Loucy (cell line): ENCODE data around the gene MAGEF1.
"Not testable (repeated sequence)": the region's sequence is repeated elsewhere in the genome, so short reads cannot be mapped to it uniquely, and the experiment has no call there.

Experiments
- H2AFZ ChIP-seq: fragments of 200-600 bp; sonication (generic); 2 replicates; pipeline ENCODE4 v1.6.0; 2016; ENCODE audit warnings: antibody characterized with exemption, mild to moderate bottlenecking, low read length, moderate library complexity
- H3F3A ChIP-seq: fragments of 200-600 bp; 2 replicates; pipeline ENCODE4 v1.6.0; 2016; ENCODE audit warnings: antibody characterized with exemption, low read depth, mild to moderate bottlenecking
- H3K27me3 ChIP-seq: fragments of 200-600 bp; sonication (generic); 2 replicates; pipeline ENCODE4 v1.6.1; 2014; ENCODE audit warnings: low read length, mild to moderate bottlenecking; ENCODE audit not compliant: insufficient read depth, poor library complexity, severe bottlenecking
- H3K36me3 ChIP-seq: fragments of 200-600 bp; sonication (generic); 2 replicates; pipeline ENCODE4 v1.6.1; 2016; ENCODE audit warnings: low read length; ENCODE audit not compliant: insufficient read depth
- H3K4me1 ChIP-seq: fragments of 200-600 bp; sonication (generic); 2 replicates; pipeline ENCODE4 v1.5.1; 2014; ENCODE audit warnings: low read length, mild to moderate bottlenecking; ENCODE audit not compliant: insufficient read depth, poor library complexity, severe bottlenecking
- H3K4me2 ChIP-seq: fragments of 200-600 bp; sonication (generic); 2 replicates; pipeline ENCODE4 v1.6.0; 2014; ENCODE audit warnings: antibody characterized with exemption, low read length, low read depth, mild to moderate bottlenecking; ENCODE audit not compliant: poor library complexity, severe bottlenecking
- H3K4me3 ChIP-seq: fragments of 200-600 bp; sonication (generic); 2 replicates; pipeline ENCODE4 v1.5.1; 2014; ENCODE audit warnings: low read length, mild to moderate bottlenecking, mixed read lengths; ENCODE audit not compliant: poor library complexity, severe bottlenecking
- H3K79me2 ChIP-seq: fragments of 200-600 bp; sonication (generic); 2 replicates; pipeline ENCODE4 v1.6.1; 2014; ENCODE audit warnings: low read length; ENCODE audit not compliant: insufficient read depth
- H3K9ac ChIP-seq: fragments of 200-600 bp; sonication (generic); 2 replicates; pipeline ENCODE4 v1.6.0; 2014; ENCODE audit warnings: mild to moderate bottlenecking, low read depth, low read length, moderate library complexity; ENCODE audit not compliant: poor library complexity, severe bottlenecking
- H3K9me2 ChIP-seq: fragments of 200-600 bp; sonication (generic); replicated peaks from 2 replicates; pipeline ENCODE4 v1.6.1; 2016; ENCODE audit warnings: low read depth, low read length, mixed read lengths
- H3K9me3 ChIP-seq: fragments of 200-600 bp; sonication (generic); 2 replicates; pipeline ENCODE4 v1.6.1; 2014; ENCODE audit warnings: mild to moderate bottlenecking, antibody characterized with exemption, low read length, low read depth; ENCODE audit not compliant: insufficient read depth
- H4K20me1 ChIP-seq: fragments of 200-600 bp; sonication (generic); 2 replicates; pipeline ENCODE4 v1.6.0; 2014; ENCODE audit warnings: antibody characterized with exemption, low read length, mild to moderate bottlenecking; ENCODE audit not compliant: insufficient read depth, poor library complexity, severe bottlenecking
- CTCF ChIP-seq: fragments of 200-600 bp; sonication (generic); conservative IDR thresholded peaks from 2 replicates; pipeline ENCODE4 v1.5.1; 2014; ENCODE audit warnings: mild to moderate bottlenecking, antibody characterized with exemption, low read length
- EZH2phosphoT487 ChIP-seq: fragments of 200-600 bp; IDR thresholded peaks from 2 replicates; pipeline ENCODE4 v1.6.1; 2018; ENCODE audit warnings: antibody characterized with exemption, mild to moderate bottlenecking, moderate library complexity, borderline replicate concordance

Gene MAGEF1

GRCh38 chr3:184733181-184733580, 21.3 kb upstream of the MAGEF1 start:
- Histone ChIP-seq H3K9me2 (no peaks in the 10 kb centered on the region), H3K9ac (no peak overlapping the region), H3K27me3 (no peaks in the 10 kb centered on the region), H3K79me2 (no peaks in the 10 kb centered on the region), H3K4me1 (no peaks in the 10 kb centered on the region), H3F3A (no peaks in the 10 kb centered on the region), H4K20me1 (no peaks in the 10 kb centered on the region), H3K4me2 (no peak overlapping the region), H3K9me3 (no peaks in the 10 kb centered on the region), H3K4me3 (no peak overlapping the region), H2AFZ (no peak overlapping the region), H3K36me3 (no peaks in the 10 kb centered on the region)
- TF ChIP-seq CTCF, result no peak
- no peak for TF ChIP-seq EZH2phosphoT487

- TF ChIP-seq EZH2phosphoT487 (no peak), CTCF (no peak)
- H3K4me2 ChIP-seq, result no peak overlapping the region
Measured at GRCh38 chr3:184731786-184732537, 20.1 kb upstream of the MAGEF1 start.

GRCh38 chr3:184730924-184731323, 19.1 kb upstream of the MAGEF1 start:
- TF ChIP-seq EZH2phosphoT487 (no peak), CTCF (no peak)
- Histone ChIP-seq H2AFZ (no peak overlapping the region), H3K79me2 (no peaks in the 10 kb centered on the region), H3K4me3 (no peak overlapping the region), H3K36me3 (no peaks in the 10 kb centered on the region), H3K9me2 (no peaks in the 10 kb centered on the region), H3F3A (no peaks in the 10 kb centered on the region), H3K4me1 (no peaks in the 10 kb centered on the region), H4K20me1 (no peaks in the 10 kb centered on the region), H3K4me2 (no peak overlapping the region), H3K9me3 (no peaks in the 10 kb centered on the region), H3K9ac (no peak overlapping the region), H3K27me3 (no peaks in the 10 kb centered on the region)

More at GRCh38 chr3:184731786-184732537, 20.1 kb upstream of the MAGEF1 start:
- H3K9me2 ChIP-seq, result no peaks in the 10 kb centered on the region
- H3K9me3 ChIP-seq, result no peaks in the 10 kb centered on the region
- H4K20me1 ChIP-seq, result no peaks in the 10 kb centered on the region
- no peaks in the 10 kb centered on the region for H3K27me3 ChIP-seq
- no peaks in the 10 kb centered on the region for H3K79me2 ChIP-seq
- no peaks in the 10 kb centered on the region for H3K36me3 ChIP-seq
- H3F3A ChIP-seq, result no peaks in the 10 kb centered on the region
- H2AFZ ChIP-seq, result no peak overlapping the region
- no peak overlapping the region for H3K4me3 ChIP-seq
- no peaks in the 10 kb centered on the region for H3K4me1 ChIP-seq
- H3K9ac ChIP-seq, result no peak overlapping the region

GRCh38 chr3:184729154-184729553, 17.3 kb upstream of the MAGEF1 start:
- H3K9ac ChIP-seq, H3K4me3 ChIP-seq, H2AFZ ChIP-seq, H3K9me2 ChIP-seq, H3K79me2 ChIP-seq, H3K36me3 ChIP-seq, H3K4me1 ChIP-seq, H3K4me2 ChIP-seq, H3K9me3 ChIP-seq, H3F3A ChIP-seq, H3K27me3 ChIP-seq, H4K20me1 ChIP-seq: not testable (repeated sequence)
